Activated T-cell treated with anti-CD3 and anti-CD28 coated beads, Interleukin-2, amount 50 U/mL, for 24 hours (primary cell): ENCODE measurements around the gene UBE2G1.

Source experiments
- DNase-seq: peaks from one replicate; pipeline ENCODE4 v3.0.0-alpha.2; 2020
- H3K27ac Mint-ChIP-seq: 2 replicates; pipeline ENCODE4 v1.8.0; 2020; ENCODE audit warnings: mild to moderate bottlenecking, mixed read lengths
- H3K27me3 Mint-ChIP-seq: 2 replicates; pipeline ENCODE4 v1.8.0; 2020; ENCODE audit warnings: mixed read lengths
- H3K36me3 Mint-ChIP-seq: 2 replicates; pipeline ENCODE4 v1.8.0; 2020; ENCODE audit warnings: low read depth, mixed read lengths
- H3K4me1 Mint-ChIP-seq: 2 replicates; pipeline ENCODE4 v1.8.0; 2020; ENCODE audit warnings: low read depth, mixed read lengths
- H3K4me3 Mint-ChIP-seq: 2 replicates; pipeline ENCODE4 v1.8.0; 2020; ENCODE audit warnings: mild to moderate bottlenecking, moderate library complexity, mixed read lengths
- H3K9me3 Mint-ChIP-seq: 2 replicates; pipeline ENCODE4 v1.8.0; 2020; ENCODE audit warnings: mixed read lengths

UBE2G1 gene

GRCh38 chr17:4333041-4333440 lies 33.4 kb downstream of the UBE2G1 start:
- peaks cover 23% of the 10 kb centered on the region for H3K36me3 Mint-ChIP-seq
- H3K27ac Mint-ChIP-seq: peak overlapping the region; percentile 33
- DNase-seq: no peak
- no peak overlapping the region for H3K4me3 Mint-ChIP-seq
- no peaks in the 10 kb centered on the region for H3K27me3 Mint-ChIP-seq
- no peaks in the 10 kb centered on the region for H3K9me3 Mint-ChIP-seq
- peaks cover 62% of the 10 kb centered on the region for H3K4me1 Mint-ChIP-seq

- Mint-ChIP-seq H3K27me3 (no peaks in the 10 kb centered on the region), H3K27ac (peak overlapping the region; percentile 61), H3K9me3 (no peaks in the 10 kb centered on the region), H3K4me3 (no peak overlapping the region), H3K4me1 (peaks cover 65% of the 10 kb centered on the region), H3K36me3 (peaks cover 29% of the 10 kb centered on the region)
- DNase-seq: no peak
These were observed 34.0 kb downstream of the UBE2G1 start for GRCh38 chr17:4332296-4332970.

GRCh38 chr17:4331614-4332013 lies 34.9 kb downstream of the UBE2G1 start:
- Mint-ChIP-seq H3K9me3 (peaks cover 1% of the 10 kb centered on the region), H3K4me3 (no peak overlapping the region), H3K27me3 (no peaks in the 10 kb centered on the region), H3K36me3 (peaks cover 34% of the 10 kb centered on the region), H3K27ac (no peak overlapping the region), H3K4me1 (peaks cover 62% of the 10 kb centered on the region)
- DNase-seq: no peak

- H3K36me3 Mint-ChIP-seq: peaks cover 50% of the 10 kb centered on the region
- no peaks in the 10 kb centered on the region for H3K27me3 Mint-ChIP-seq
- peak overlapping the region; percentile 41 for H3K27ac Mint-ChIP-seq
- peaks cover 14% of the 10 kb centered on the region for H3K9me3 Mint-ChIP-seq
- H3K4me1 Mint-ChIP-seq: peaks cover 65% of the 10 kb centered on the region
- DNase-seq: no peak
- no peak overlapping the region for H3K4me3 Mint-ChIP-seq
These were observed 36.6 kb downstream of the UBE2G1 start for GRCh38 chr17:4329838-4330237.

GRCh38 chr17:4327606-4328005 lies 38.9 kb downstream of the UBE2G1 start:
- Mint-ChIP-seq H3K4me1 (peaks cover 61% of the 10 kb centered on the region), H3K4me3 (no peak overlapping the region), H3K36me3 (peaks cover 55% of the 10 kb centered on the region), H3K27me3 (no peaks in the 10 kb centered on the region), H3K27ac (no peak overlapping the region), H3K9me3 (peaks cover 14% of the 10 kb centered on the region)
- DNase-seq: no peak

- Mint-ChIP-seq H3K27me3 (no peaks in the 10 kb centered on the region), H3K4me1 (peaks cover 59% of the 10 kb centered on the region), H3K4me3 (no peak overlapping the region), H3K9me3 (peaks cover 14% of the 10 kb centered on the region), H3K36me3 (peaks cover 55% of the 10 kb centered on the region), H3K27ac (no peak overlapping the region)
- no peak for DNase-seq
These were observed 39.9 kb downstream of the UBE2G1 start for GRCh38 chr17:4326608-4327007.

- no peaks in the 10 kb centered on the region for H3K27me3 Mint-ChIP-seq
- DNase-seq: no peak
- H3K9me3 Mint-ChIP-seq: peaks cover 14% of the 10 kb centered on the region
- no peak overlapping the region for H3K27ac Mint-ChIP-seq
- H3K36me3 Mint-ChIP-seq: peaks cover 55% of the 10 kb centered on the region
- H3K4me3 Mint-ChIP-seq: no peak overlapping the region
- peaks cover 60% of the 10 kb centered on the region for H3K4me1 Mint-ChIP-seq
These were observed 40.4 kb downstream of the UBE2G1 start for GRCh38 chr17:4326112-4326511.

- Mint-ChIP-seq H3K27me3 (no peaks in the 10 kb centered on the region), H3K4me1 (peaks cover 56% of the 10 kb centered on the region), H3K9me3 (peaks cover 14% of the 10 kb centered on the region), H3K36me3 (peaks cover 48% of the 10 kb centered on the region), H3K27ac (no peak overlapping the region), H3K4me3 (no peak overlapping the region)
- DNase-seq: no peak
These were observed 42.0 kb downstream of the UBE2G1 start for GRCh38 chr17:4324463-4324862.

GRCh38 chr17:4319221-4319620 lies 47.3 kb downstream of the UBE2G1 start:
- Mint-ChIP-seq H3K4me1 (peaks cover 60% of the 10 kb centered on the region), H3K4me3 (no peak overlapping the region), H3K27ac (no peak overlapping the region), H3K27me3 (no peaks in the 10 kb centered on the region), H3K36me3 (peaks cover 20% of the 10 kb centered on the region), H3K9me3 (no peaks in the 10 kb centered on the region)
- DNase-seq: no peak

GRCh38 chr17:4318596-4318995 lies 47.9 kb downstream of the UBE2G1 start:
- Mint-ChIP-seq H3K9me3 (no peaks in the 10 kb centered on the region), H3K27ac (no peak overlapping the region), H3K36me3 (peaks cover 18% of the 10 kb centered on the region), H3K27me3 (no peaks in the 10 kb centered on the region), H3K4me3 (no peak overlapping the region), H3K4me1 (peaks cover 61% of the 10 kb centered on the region)
- no peak for DNase-seq

- no peak for DNase-seq
- Mint-ChIP-seq H3K9me3 (no peaks in the 10 kb centered on the region), H3K27ac (no peak overlapping the region), H3K27me3 (no peaks in the 10 kb centered on the region), H3K4me3 (no peak overlapping the region), H3K36me3 (peaks cover 15% of the 10 kb centered on the region), H3K4me1 (peaks cover 61% of the 10 kb centered on the region)
These were observed 48.3 kb downstream of the UBE2G1 start for GRCh38 chr17:4318186-4318585.

- Mint-ChIP-seq H3K4me3 (no peak overlapping the region), H3K36me3 (peaks cover 13% of the 10 kb centered on the region), H3K4me1 (peaks cover 62% of the 10 kb centered on the region), H3K9me3 (no peaks in the 10 kb centered on the region), H3K27ac (no peak overlapping the region), H3K27me3 (no peaks in the 10 kb centered on the region)
- no peak for DNase-seq
These were observed 48.9 kb downstream of the UBE2G1 start for GRCh38 chr17:4317610-4318009.

GRCh38 chr17:4316648-4317047 lies 49.8 kb downstream of the UBE2G1 start:
- peaks cover 14% of the 10 kb centered on the region for H3K36me3 Mint-ChIP-seq
- H3K4me1 Mint-ChIP-seq: peaks cover 64% of the 10 kb centered on the region
- no peaks in the 10 kb centered on the region for H3K9me3 Mint-ChIP-seq
- no peaks in the 10 kb centered on the region for H3K27me3 Mint-ChIP-seq
- no peak overlapping the region for H3K4me3 Mint-ChIP-seq
- H3K27ac Mint-ChIP-seq: no peak overlapping the region
- no peak for DNase-seq

- peaks cover 76% of the 10 kb centered on the region for H3K4me1 Mint-ChIP-seq
- peaks cover 18% of the 10 kb centered on the region for H3K36me3 Mint-ChIP-seq
- H3K27me3 Mint-ChIP-seq: no peaks in the 10 kb centered on the region
- peak overlapping the region; percentile 56 for H3K27ac Mint-ChIP-seq
- H3K9me3 Mint-ChIP-seq: no peaks in the 10 kb centered on the region
- no peak for DNase-seq
- no peak overlapping the region for H3K4me3 Mint-ChIP-seq
These were observed 51.9 kb downstream of the UBE2G1 start for GRCh38 chr17:4314618-4315017.

- peaks cover 16% of the 10 kb centered on the region for H3K36me3 Mint-ChIP-seq
- H3K27ac Mint-ChIP-seq: peak overlapping the region; percentile 62
- H3K4me3 Mint-ChIP-seq: peak overlapping the region; percentile 2
- no peaks in the 10 kb centered on the region for H3K27me3 Mint-ChIP-seq
- H3K4me1 Mint-ChIP-seq: peaks cover 76% of the 10 kb centered on the region
- DNase-seq: no peak
- no peaks in the 10 kb centered on the region for H3K9me3 Mint-ChIP-seq
These were observed 52.3 kb downstream of the UBE2G1 start for GRCh38 chr17:4314179-4314578.
